22Rv1 (cell line): Measurements from ENCODE around the gene HOMEZ.
"Not testable (repeated sequence)": the region's sequence is repeated elsewhere in the genome, so short reads cannot be mapped to it uniquely, and the experiment has no call there.

Source experiments
- CTCF ChIP-seq: fragments of 450-650 bp; IDR thresholded peaks from 2 replicates; pipeline ENCODE4 v1.5.1; 2017; ENCODE audit warnings: mild to moderate bottlenecking
- ZFX ChIP-seq: fragments of 450-650 bp; IDR thresholded peaks from 2 replicates; pipeline ENCODE4 v1.6.1; 2017; ENCODE audit warnings: antibody characterized with exemption, borderline replicate concordance

GRCh38 chr14:23232241-23232808 is 53.6 kb downstream of the HOMEZ start:
- not testable (repeated sequence) for TF ChIP-seq CTCF, ZFX
